Panc1 (cell line): ENCODE measurements around the gene EEF1AKMT1.

Experiments used
- CTCF ChIP-seq: fragments of 450-650 bp; IDR thresholded peaks from 2 replicates; pipeline ENCODE4 v1.5.1; 2017; ENCODE audit warnings: mild to moderate bottlenecking
- POLR2AphosphoS5 ChIP-seq: IDR thresholded peaks from 2 replicates; pipeline ENCODE4 v1.6.1; 2012; ENCODE audit warnings: mild to moderate bottlenecking, low read depth, low read length, moderate library complexity
- REST ChIP-seq, 2 experiments: IDR thresholded peaks; 2 replicates each; pipeline ENCODE4 v1.6.1; 2011 to 2012; ENCODE audit warnings: low read depth in 2 of 2, control low read depth in 1 of 2, low read length in 1 of 2, mild to moderate bottlenecking in 1 of 2, moderate library complexity in 1 of 2; ENCODE audit not compliant: insufficient read depth in 1 of 2
- SIN3A ChIP-seq: IDR thresholded peaks from 2 replicates; pipeline ENCODE4 v1.6.1; 2012; ENCODE audit warnings: low read depth, mild to moderate bottlenecking, low read length, moderate library complexity, borderline replicate concordance; ENCODE audit not compliant: insufficient read depth
- TCF7L2 ChIP-seq: IDR thresholded peaks from 2 replicates; pipeline ENCODE4 v1.6.1; 2011; ENCODE audit warnings: mild to moderate bottlenecking, low read depth, low read length, inconsistent platforms

GRCh38 chr13:20822406-20822805, 48.6 kb upstream of the EEF1AKMT1 start:
- no peak for TF ChIP-seq CTCF
- TF ChIP-seq REST (IDR thresholded peaks at IDR 0.05; ENCODE audit: insufficient read depth in 1 of 2, low read depth in 2 of 2, low read length in 1 of 2), result no peak
- TF ChIP-seq SIN3A, result no peak
- no peak for TF ChIP-seq POLR2AphosphoS5
- TF ChIP-seq TCF7L2, result no peak
